Astrocyte (in vitro differentiated cells and primary cell): ENCODE measurements around the gene PNMA1. TPM values are rescaled to one million over a fixed set of nuclear protein-coding genes. Genes with fewer than 3 reads are reported as not detected.

Experiments
- microRNA-seq: library from miRNA; unstranded; fragments of <30 nt; microRNA quantifications from one replicate; pipeline ENCODE4 v1.2.0, GENCODE V29; 2020
- total RNA-seq: library from RNA; stranded (reverse); gene quantifications from 2 replicates; pipeline ENCODE4 v1.2.1, GENCODE V29; 2021

The PNMA1 gene
- total RNA-seq, 1 donor from 2014 or later: 67.4 TPM

Small RNA genes within 50 kb of the gene (microRNA-seq; reads per million reads assigned to microRNA genes)
- not detected for gene MIR4505

Other genes with a start within 250 kb of the PNMA1 start
- gene RIOX1, start 223.5 kb downstream of the PNMA1 start, total RNA-seq: 11.3 and 12.5 TPM in 2 replicates
- gene ACOT1, start 177.2 kb downstream of the PNMA1 start, total RNA-seq: 2.1 and 2.5 TPM in 2 replicates
- gene HEATR4, start 155.4 kb downstream of the PNMA1 start, total RNA-seq: not detected in 2 replicates
- 15.7 and 17.8 TPM in 2 replicates for gene ACOT2, start 145.2 kb downstream of the PNMA1 start, total RNA-seq
- gene ACOT4, start 122.5 kb downstream of the PNMA1 start, total RNA-seq: 0.14 TPM in 1 of 2 replicates, not detected in the other
- gene ACOT6, start 101.9 kb downstream of the PNMA1 start, total RNA-seq: not detected in 2 replicates
- 24.9 and 27.4 TPM in 2 replicates for gene DNAL1, start 69.4 kb downstream of the PNMA1 start, total RNA-seq
- 5.8 and 7.0 TPM in 2 replicates for gene PTGR2, start 137.4 kb upstream of the PNMA1 start, total RNA-seq
- gene ZNF410, start 172.5 kb upstream of the PNMA1 start, total RNA-seq: 38.7 and 42.9 TPM in 2 replicates
- 2.6 and 3.0 TPM in 2 replicates for gene FAM161B, start 235.7 kb upstream of the PNMA1 start, total RNA-seq
- 12.8 and 15.3 TPM in 2 replicates for gene COQ6, start 235.9 kb upstream of the PNMA1 start, total RNA-seq